Sigmoid colon (tissue), 7 donors: ENCODE measurements around the gene FTO. TPM values are rescaled to one million over a fixed set of nuclear protein-coding genes. Genes with fewer than 3 reads are reported as not detected.

ENCODE experiments used
- DNase-seq: peaks from one replicate; pipeline ENCODE4 v3.0.0-alpha.2; 2019
- H3K27ac ChIP-seq, 4 donors: fragments of 200-600 bp; sonication (generic); one replicate each; pipeline ENCODE4 v1.5.1; 2016 to 2019; ENCODE audit warnings: mild to moderate bottlenecking in 1 of 4
- H3K27me3 ChIP-seq, 3 donors: fragments of 200-600 bp; sonication (generic); one replicate each; pipeline ENCODE4 v1.5.1; 2019; ENCODE audit warnings: mild to moderate bottlenecking in 1 of 3
- H3K36me3 ChIP-seq, 4 donors: fragments of 200-600 bp; sonication (generic); one replicate each; pipeline ENCODE4 v1.5.1; 2016 to 2019
- H3K4me1 ChIP-seq, 4 donors: fragments of 200-600 bp; sonication (generic); one replicate each; pipeline ENCODE4 v1.5.1; 2017 to 2019
- H3K4me3 ChIP-seq, 4 donors: fragments of 200-600 bp; sonication (generic); one replicate each; pipeline ENCODE4 v1.5.1; 2017 to 2019; ENCODE audit warnings: mild to moderate bottlenecking in 2 of 4, moderate library complexity in 1 of 4
- H3K9me3 ChIP-seq, 4 donors: fragments of 200-600 bp in 3 of 4; sonication (generic) in 3 of 4; one replicate each; pipeline versions ENCODE4 v1.5.1 to v1.6.1; 2013 to 2019
- CTCF ChIP-seq, 4 experiments: fragments of 450-650 bp in 3 of 4; fragments of 200-600 bp in 1 of 4; IDR thresholded peaks; one replicate each; pipeline ENCODE4 v1.5.1; 2016 to 2019; ENCODE audit warnings: antibody characterized with exemption in 4 of 4, mild to moderate bottlenecking in 3 of 4, moderate library complexity in 2 of 4
- EP300 ChIP-seq, 4 donors: sonication (generic); formaldehyde crosslinking; IDR thresholded peaks; one replicate each; pipeline ENCODE4 v1.6.1; 2017; ENCODE audit warnings: antibody characterized with exemption in 4 of 4
- POLR2A ChIP-seq, 2 donors: fragments of 450-650 bp; IDR thresholded peaks; one replicate each; pipeline ENCODE4 v1.6.1; 2016; ENCODE audit warnings: antibody characterized with exemption in 2 of 2, mild to moderate bottlenecking in 2 of 2, moderate library complexity in 2 of 2
- POLR2AphosphoS5 ChIP-seq, 4 donors: sonication (generic); formaldehyde crosslinking; IDR thresholded peaks; one replicate each; pipeline ENCODE4 v1.6.1; 2017; ENCODE audit warnings: antibody characterized with exemption in 4 of 4
- WGBS, 2 donors: extraction: QIAGEN DNeasy Blood & Tissue Kit; methylation state at CpG; one replicate each; pipeline ENCODE4 v1.1.7; 2013; 5-methylcytosine and 5-hydroxymethylcytosine counted together
- intact Hi-C: fragments of 100-400 bp; cut with DNase I; formaldehyde crosslinking; loops from one replicate; pipeline ENCODE4 v1.15.1; 2023
- polyA plus RNA-seq, 3 donors: library from polyadenylated mRNA; stranded (reverse); fragments of 200-250 nt; gene quantifications; one replicate each; pipeline ENCODE4 v1.2.3, GENCODE V29; 2013
- total RNA-seq, 4 donors: library from RNA; depleted of rRNA; stranded (reverse); fragments of >200 nt; gene quantifications; one replicate each; pipeline ENCODE4 v1.1.0, GENCODE V29; 2016
- donor health status: healthy with polysubstance abuse.
- donor health status: Bipolar disorder and iron deficiency.
- donor health status: healthy.

FTO gene
- total and polyA plus RNA-seq, 7 donors, result 9.9 to 97.2 (median 77.8) TPM

GRCh38 chr16:53726625-53727024, 22.7 kb downstream of the FTO start:
- Histone ChIP-seq H3K4me1 (peaks cover 0 to 12% (median 4%) of the 10 kb centered on the region in 4 donors), H3K27me3 (no peaks in the 10 kb centered on the region), H3K9me3 (no peaks in the 10 kb centered on the region), H3K36me3 (no peaks in the 10 kb centered on the region), H3K27ac (no peak overlapping the region), H3K4me3 (no peak overlapping the region)
- no peak for DNase-seq
- no peak for TF ChIP-seq EP300 (IDR thresholded peaks at IDR 0.05)
- no peak for TF ChIP-seq CTCF (IDR thresholded peaks at IDR 0.05)
- TF ChIP-seq POLR2AphosphoS5 (IDR thresholded peaks at IDR 0.05), result no peak
- intact Hi-C loops, result no loop called here

- Histone ChIP-seq H3K4me1 (peaks cover 0 to 30% (median 18%) of the 10 kb centered on the region in 4 donors), H3K27ac (no peak overlapping the region), H3K36me3 (no peaks in the 10 kb centered on the region), H3K4me3 (no peak overlapping the region), H3K27me3 (no peaks in the 10 kb centered on the region), H3K9me3 (no peaks in the 10 kb centered on the region)
- 92 to 93% methylated on average over 3 of the region's 3 CpGs for WGBS, 2 donors
- intact Hi-C loops, result no loop called here
- TF ChIP-seq POLR2A (IDR thresholded peaks at IDR 0.05), result no peak
- no peak for TF ChIP-seq CTCF (IDR thresholded peaks at IDR 0.05)
- no peak for TF ChIP-seq EP300 (IDR thresholded peaks at IDR 0.05)
- TF ChIP-seq POLR2AphosphoS5 (IDR thresholded peaks at IDR 0.05), result no peak
- DNase-seq, result no peak
Observed at GRCh38 chr16:53730693-53731092, 26.7 kb downstream of the FTO start.

GRCh38 chr16:53732296-53732929, 28.5 kb downstream of the FTO start:
- Histone ChIP-seq H3K4me1 (peaks cover 0 to 23% (median 15%) of the 10 kb centered on the region in 4 donors), H3K9me3 (no peaks in the 10 kb centered on the region), H3K4me3 (no peak overlapping the region), H3K27me3 (no peaks in the 10 kb centered on the region), H3K27ac (no peak overlapping the region), H3K36me3 (no peaks in the 10 kb centered on the region)
- intact Hi-C loops, result no loop called here
- no peak for DNase-seq
- WGBS, 2 donors, result 12 to 63% methylated on average over 4 of the region's 4 CpGs
- no peak for TF ChIP-seq EP300 (IDR thresholded peaks at IDR 0.05)
- TF ChIP-seq POLR2AphosphoS5 (IDR thresholded peaks at IDR 0.05), result no peak
- TF ChIP-seq CTCF (IDR thresholded peaks at IDR 0.05), result no peak
- no peak for TF ChIP-seq POLR2A (IDR thresholded peaks at IDR 0.05)

- H3K9me3 ChIP-seq, result no peaks in the 10 kb centered on the region
- H3K4me3 ChIP-seq, result no peak overlapping the region
- H3K27ac ChIP-seq, result no peak overlapping the region
- no peaks in the 10 kb centered on the region for H3K27me3 ChIP-seq
- no peaks in the 10 kb centered on the region for H3K36me3 ChIP-seq
- TF ChIP-seq EP300 (IDR thresholded peaks at IDR 0.05), result no peak
- no peak for TF ChIP-seq CTCF (IDR thresholded peaks at IDR 0.05)
- no peak for TF ChIP-seq POLR2A (IDR thresholded peaks at IDR 0.05)
- TF ChIP-seq POLR2AphosphoS5 (IDR thresholded peaks at IDR 0.05), result no peak
- peaks cover 0 to 23% (median 15%) of the 10 kb centered on the region in 4 donors for H3K4me1 ChIP-seq
- intact Hi-C loops, result no loop called here
- 96 to 99% methylated on average over 2 of the region's 2 CpGs for WGBS, 2 donors
- DNase-seq, result no peak
Observed at GRCh38 chr16:53734908-53735307, 31.0 kb downstream of the FTO start.

GRCh38 chr16:53736297-53736696, 32.3 kb downstream of the FTO start:
- no peak overlapping the region for H3K27ac ChIP-seq
- WGBS, 2 donors, result 91 to 94% methylated on average over 3 of the region's 3 CpGs
- TF ChIP-seq POLR2A (IDR thresholded peaks at IDR 0.05) (no peak), CTCF (IDR thresholded peaks at IDR 0.05) (no peak), POLR2AphosphoS5 (IDR thresholded peaks at IDR 0.05) (no peak), EP300 (IDR thresholded peaks at IDR 0.05) (no peak)
- peaks cover 0 to 28% (median 15%) of the 10 kb centered on the region in 4 donors for H3K4me1 ChIP-seq
- no peak for DNase-seq
- intact Hi-C loops, result no loop called here
- H3K9me3 ChIP-seq, result no peaks in the 10 kb centered on the region
- no peaks in the 10 kb centered on the region for H3K36me3 ChIP-seq
- H3K27me3 ChIP-seq, result no peaks in the 10 kb centered on the region
- H3K4me3 ChIP-seq, result no peak overlapping the region
